ENCODE results near the gene LMTK2. TPM values are rescaled to one million over a fixed set of nuclear protein-coding genes. Genes with fewer than 3 reads are reported as not detected.

The LMTK2 gene
- total and polyA plus RNA-seq, 7 donors: 3.0 to 19.9 (median 17.0) TPM

DNA sequence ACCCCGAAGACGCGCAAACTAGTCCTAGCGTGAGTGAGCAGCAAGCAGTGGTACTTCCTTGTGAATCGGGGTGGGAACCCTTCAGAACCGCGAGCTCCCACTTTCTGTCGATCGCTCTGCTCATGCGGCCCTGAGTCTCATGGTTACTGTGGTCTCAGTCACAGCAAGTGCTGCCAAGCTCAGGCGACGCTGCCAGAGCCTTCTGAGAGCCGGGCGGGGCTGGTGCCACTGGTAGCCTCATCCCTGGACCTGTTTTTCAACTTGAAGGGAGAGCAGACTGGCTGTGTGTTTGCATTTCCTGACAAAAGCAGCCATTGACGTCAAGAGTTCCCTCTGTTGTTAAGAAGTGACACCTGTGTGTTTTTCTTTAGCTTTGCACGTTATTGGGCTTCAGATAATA, 71.7 kb downstream of the LMTK2 start:
- Histone ChIP-seq H3K27me3 (no peaks in the 10 kb centered on the region), H3K4me1 (no peaks in the 10 kb centered on the region), H3K4me3 (no peak overlapping the region), H3K9me3 (no peaks in the 10 kb centered on the region), H3K27ac (no peak overlapping the region), H3K36me3 (peaks cover 0 to 41% (median 0%) of the 10 kb centered on the region in 4 donors)
- TF ChIP-seq EP300 (IDR thresholded peaks at IDR 0.05) (no peak), POLR2AphosphoS5 (IDR thresholded peaks at IDR 0.05) (no peak), POLR2A (IDR thresholded peaks at IDR 0.05) (no peak)
- TF ChIP-seq, protein P1, sequence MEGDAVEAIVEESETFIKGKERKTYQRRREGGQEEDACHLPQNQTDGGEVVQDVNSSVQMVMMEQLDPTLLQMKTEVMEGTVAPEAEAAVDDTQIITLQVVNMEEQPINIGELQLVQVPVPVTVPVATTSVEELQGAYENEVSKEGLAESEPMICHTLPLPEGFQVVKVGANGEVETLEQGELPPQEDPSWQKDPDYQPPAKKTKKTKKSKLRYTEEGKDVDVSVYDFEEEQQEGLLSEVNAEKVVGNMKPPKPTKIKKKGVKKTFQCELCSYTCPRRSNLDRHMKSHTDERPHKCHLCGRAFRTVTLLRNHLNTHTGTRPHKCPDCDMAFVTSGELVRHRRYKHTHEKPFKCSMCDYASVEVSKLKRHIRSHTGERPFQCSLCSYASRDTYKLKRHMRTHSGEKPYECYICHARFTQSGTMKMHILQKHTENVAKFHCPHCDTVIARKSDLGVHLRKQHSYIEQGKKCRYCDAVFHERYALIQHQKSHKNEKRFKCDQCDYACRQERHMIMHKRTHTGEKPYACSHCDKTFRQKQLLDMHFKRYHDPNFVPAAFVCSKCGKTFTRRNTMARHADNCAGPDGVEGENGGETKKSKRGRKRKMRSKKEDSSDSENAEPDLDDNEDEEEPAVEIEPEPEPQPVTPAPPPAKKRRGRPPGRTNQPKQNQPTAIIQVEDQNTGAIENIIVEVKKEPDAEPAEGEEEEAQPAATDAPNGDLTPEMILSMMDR (IDR thresholded peaks at IDR 0.05): no peak
- intact Hi-C loops (cut with DNase I): no loop called here
- no peak for DNase-seq
- 78 to 81% methylated on average over 16 of the region's 16 CpGs for WGBS, 2 donors

DNA sequence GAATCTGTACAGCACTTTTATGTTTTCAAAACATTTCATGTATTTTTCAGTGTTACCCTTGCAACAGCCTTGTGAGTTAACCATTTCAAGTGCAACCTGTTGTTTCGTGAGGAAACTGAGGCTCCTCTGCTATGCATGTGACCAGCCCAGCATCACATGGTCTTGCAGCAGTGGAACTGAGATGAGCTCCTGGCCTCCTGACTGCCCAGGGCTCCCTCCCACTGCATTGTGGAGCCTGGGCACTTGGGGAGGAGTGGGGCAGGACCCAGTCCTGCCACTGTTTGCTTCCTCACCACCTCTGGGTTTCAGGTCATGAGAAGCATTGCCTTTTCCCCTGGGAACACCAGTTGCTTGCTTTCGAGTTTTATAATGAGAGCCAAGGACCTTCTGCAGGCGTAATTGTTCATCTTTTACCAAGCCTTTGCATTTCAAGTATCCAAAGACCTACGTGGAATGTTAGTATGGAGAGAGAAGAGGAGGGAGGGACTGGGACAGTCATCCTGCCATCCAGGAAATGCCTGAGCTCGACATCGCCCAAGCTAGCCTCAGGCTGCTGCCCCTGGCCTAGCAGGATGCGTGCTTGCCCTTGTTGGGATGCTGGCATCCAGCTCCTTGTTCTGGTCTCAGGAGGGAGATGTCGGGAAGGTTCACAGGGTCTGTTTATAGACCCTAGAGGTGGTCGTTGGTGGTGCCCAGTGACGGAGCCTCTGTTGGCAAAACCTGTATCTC, 72.3 kb downstream of the LMTK2 start:
- TF ChIP-seq POLR2AphosphoS5 (IDR thresholded peaks at IDR 0.05) (no peak), EP300 (IDR thresholded peaks at IDR 0.05) (no peak), POLR2A (IDR thresholded peaks at IDR 0.05) (no peak)
- TF ChIP-seq, protein P1 (IDR thresholded peaks at IDR 0.05): no peak
- intact Hi-C loops (cut with DNase I): no loop called here
- H3K27me3 ChIP-seq: no peaks in the 10 kb centered on the region
- H3K36me3 ChIP-seq: peaks cover 0 to 41% (median 0%) of the 10 kb centered on the region in 4 donors
- WGBS, 2 donors: 91% methylated on average over 10 of the region's 10 CpGs
- H3K4me1 ChIP-seq: no peaks in the 10 kb centered on the region
- H3K4me3 ChIP-seq: no peak overlapping the region
- H3K27ac ChIP-seq: no peak overlapping the region
- DNase-seq: no peak
- no peaks in the 10 kb centered on the region for H3K9me3 ChIP-seq

GRCh38 chr7:98180751-98181150, 74.1 kb downstream of the LMTK2 start:
- WGBS, 2 donors: 91 to 96% methylated on average over 8 of the region's 8 CpGs
- no peak overlapping the region for H3K27ac ChIP-seq
- H3K9me3 ChIP-seq: no peaks in the 10 kb centered on the region
- H3K36me3 ChIP-seq: peaks cover 0 to 25% (median 0%) of the 10 kb centered on the region in 4 donors
- no peak for DNase-seq
- TF ChIP-seq EP300 (IDR thresholded peaks at IDR 0.05): no peak
- no peak for TF ChIP-seq POLR2A (IDR thresholded peaks at IDR 0.05)
- TF ChIP-seq POLR2AphosphoS5 (IDR thresholded peaks at IDR 0.05): no peak
- TF ChIP-seq, protein P1 (IDR thresholded peaks at IDR 0.05): no peak
- intact Hi-C loops (cut with DNase I): no loop called here
- no peak overlapping the region for H3K4me3 ChIP-seq
- H3K4me1 ChIP-seq: peaks cover 0 to under 1% (median 0%) of the 10 kb centered on the region in 4 donors
- no peaks in the 10 kb centered on the region for H3K27me3 ChIP-seq

DNA sequence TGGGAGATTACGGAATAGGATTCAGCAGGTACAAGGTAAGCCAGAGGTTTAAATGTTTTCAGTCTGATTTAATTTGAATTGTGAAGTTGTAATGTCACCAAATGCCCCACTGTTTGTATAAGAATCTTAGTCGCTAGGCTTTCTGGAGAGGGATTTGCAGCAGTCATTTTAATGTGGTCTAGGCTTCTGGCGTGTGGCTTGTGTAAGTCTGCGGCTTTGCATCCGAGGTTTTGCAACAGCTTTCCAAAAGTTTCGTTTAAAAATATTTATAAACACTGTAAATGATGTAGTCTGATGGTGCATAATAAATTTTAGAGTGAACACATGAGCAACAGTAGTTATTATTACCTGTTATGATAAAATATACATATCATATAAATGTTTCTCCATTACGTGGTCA, 78.4 kb downstream of the LMTK2 start:
- intact Hi-C loops (cut with DNase I): no loop called here
- 87 to 89% methylated on average over 7 of the region's 7 CpGs for WGBS, 2 donors
- H3K4me3 ChIP-seq: no peak overlapping the region
- TF ChIP-seq, protein P1 (IDR thresholded peaks at IDR 0.05): no peak
- no peak for TF ChIP-seq POLR2AphosphoS5 (IDR thresholded peaks at IDR 0.05)
- TF ChIP-seq EP300 (IDR thresholded peaks at IDR 0.05): no peak
- no peak for TF ChIP-seq POLR2A (IDR thresholded peaks at IDR 0.05)
- no peaks in the 10 kb centered on the region for H3K27me3 ChIP-seq
- H3K9me3 ChIP-seq: no peaks in the 10 kb centered on the region
- peak overlapping the region in 1 of 4 donors; percentile 83 for H3K27ac ChIP-seq
- no peak for DNase-seq
- H3K4me1 ChIP-seq: peaks cover 0 to 18% (median 12%) of the 10 kb centered on the region in 4 donors
- peaks cover 0 to 5% (median under 1%) of the 10 kb centered on the region in 4 donors for H3K36me3 ChIP-seq

Data from sigmoid colon (tissue), 7 donors.